Natural killer cell (primary cell): Measurements from ENCODE around the gene NIPSNAP3A. TPM values are rescaled to one million over a fixed set of nuclear protein-coding genes. Genes with fewer than 3 reads are reported as not detected.

ENCODE experiments used
- ATAC-seq, 3 donors: fragments of 150-1000 bp in 2 of 3; fragments of 200-7000 bp in 1 of 3; cut with Tn5 transposase; 1 replicate in 1 of 3; 2 replicates in 2 of 3; pipeline ENCODE4 v1.10.0; 2021; ENCODE audit warnings: mild to moderate bottlenecking in 2 of 3, moderate library complexity in 2 of 3
- DNase-seq, 2 donors: peaks; one replicate each; pipeline versions ENCODE4 v3.0.0 to v3.0.0-alpha.2; 2013 to 2021; ENCODE audit warnings: mixed read lengths in 1 of 2
- H3K27ac ChIP-seq: one replicate; pipeline ENCODE4 v1.5.1; 2013; ENCODE audit warnings: mild to moderate bottlenecking, low read length
- H3K27me3 ChIP-seq: one replicate; pipeline ENCODE4 v1.6.1; 2013; ENCODE audit warnings: low read length; ENCODE audit not compliant: control insufficient read depth, insufficient read depth
- H3K36me3 ChIP-seq: one replicate; pipeline ENCODE4 v1.6.1; 2013; ENCODE audit warnings: low read length; ENCODE audit not compliant: control insufficient read depth, insufficient read depth
- H3K4me1 ChIP-seq: one replicate; pipeline ENCODE4 v1.6.1; 2013; ENCODE audit warnings: low read length; ENCODE audit not compliant: control insufficient read depth, insufficient read depth
- H3K4me3 ChIP-seq: one replicate; pipeline ENCODE4 v1.5.1; 2013; ENCODE audit warnings: low read length
- H3K9me3 ChIP-seq: one replicate; pipeline ENCODE4 v1.6.1; 2013; ENCODE audit warnings: low read length; ENCODE audit not compliant: control insufficient read depth, insufficient read depth
- H3K27ac Mint-ChIP-seq, 2 donors: one replicate each; pipeline ENCODE4 v1.8.0; 2022; ENCODE audit warnings: mild to moderate bottlenecking in 2 of 2, mixed read lengths in 2 of 2, moderate library complexity in 1 of 2
- H3K27me3 Mint-ChIP-seq, 2 donors: one replicate each; pipeline ENCODE4 v1.8.0; 2022; ENCODE audit warnings: low read depth in 2 of 2, mixed read lengths in 2 of 2
- H3K36me3 Mint-ChIP-seq: one replicate; pipeline ENCODE4 v1.8.0; 2022; ENCODE audit warnings: mixed read lengths
- H3K4me1 Mint-ChIP-seq, 2 donors: one replicate each; pipeline ENCODE4 v1.8.0; 2022; ENCODE audit warnings: mixed read lengths in 2 of 2
- H3K4me3 Mint-ChIP-seq: one replicate; pipeline ENCODE4 v1.8.0; 2022; ENCODE audit warnings: mild to moderate bottlenecking, moderate library complexity, mixed read lengths
- H3K9me3 Mint-ChIP-seq, 2 donors: one replicate each; pipeline ENCODE4 v1.8.0; 2022; ENCODE audit warnings: mixed read lengths in 2 of 2
- WGBS: methylation state at CpG from one replicate; pipeline ENCODE4 v1.1.7; 2013; ENCODE audit warnings: missing lambda C conversion rate; ENCODE audit not compliant: insufficient coverage; 5-methylcytosine and 5-hydroxymethylcytosine counted together
- intact Hi-C: fragments of 100-400 bp; cut with micrococcal nuclease; formaldehyde crosslinking; loops from one replicate; pipeline ENCODE4 v1.14.2; 2022
- total RNA-seq, 4 donors: library from RNA; stranded (reverse); fragments of 120-200 nt in 1 of 4; gene quantifications; one replicate each; pipeline versions ENCODE4 v1.2.3 to v1.2.4, GENCODE V29; 2013 to 2022
- TF ChIP-seq, protein P1 (sequence below): fragments of 200-600 bp; IDR thresholded peaks from one replicate; pipeline ENCODE4 v1.8.0; 2022; ENCODE audit warnings: antibody characterized with exemption

Gene NIPSNAP3A
- total RNA-seq, 3 donors from 2014 or later (not counting 1 experiment from before 2014, with no cell fraction given): 9.0 to 11.2 (median 9.8) TPM

DNA sequence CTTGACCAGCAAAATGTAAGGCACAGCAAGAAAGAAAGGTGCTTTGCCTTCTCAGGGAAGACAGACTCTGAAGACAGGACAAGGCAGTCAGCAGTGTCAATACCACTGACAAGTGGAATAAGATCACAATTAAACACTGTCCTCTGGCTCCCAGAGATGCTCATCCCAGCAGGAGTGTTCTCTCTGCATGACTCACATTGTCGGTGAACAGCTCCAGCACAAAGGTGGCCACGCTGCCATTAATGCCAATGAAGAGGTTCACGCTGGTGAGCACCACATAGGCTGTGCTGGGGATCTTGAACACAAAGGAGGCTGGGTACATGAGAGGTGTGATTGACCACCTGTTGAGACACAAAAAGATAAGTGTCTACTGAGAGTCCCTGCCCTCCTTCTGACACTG lies 48.4 kb downstream of the NIPSNAP3A start:
- H3K36me3 Mint-ChIP-seq: no peaks in the 10 kb centered on the region
- intact Hi-C loops: no loop called here
- no peak overlapping the region for H3K4me3 Mint-ChIP-seq
- TF ChIP-seq, protein P1, sequence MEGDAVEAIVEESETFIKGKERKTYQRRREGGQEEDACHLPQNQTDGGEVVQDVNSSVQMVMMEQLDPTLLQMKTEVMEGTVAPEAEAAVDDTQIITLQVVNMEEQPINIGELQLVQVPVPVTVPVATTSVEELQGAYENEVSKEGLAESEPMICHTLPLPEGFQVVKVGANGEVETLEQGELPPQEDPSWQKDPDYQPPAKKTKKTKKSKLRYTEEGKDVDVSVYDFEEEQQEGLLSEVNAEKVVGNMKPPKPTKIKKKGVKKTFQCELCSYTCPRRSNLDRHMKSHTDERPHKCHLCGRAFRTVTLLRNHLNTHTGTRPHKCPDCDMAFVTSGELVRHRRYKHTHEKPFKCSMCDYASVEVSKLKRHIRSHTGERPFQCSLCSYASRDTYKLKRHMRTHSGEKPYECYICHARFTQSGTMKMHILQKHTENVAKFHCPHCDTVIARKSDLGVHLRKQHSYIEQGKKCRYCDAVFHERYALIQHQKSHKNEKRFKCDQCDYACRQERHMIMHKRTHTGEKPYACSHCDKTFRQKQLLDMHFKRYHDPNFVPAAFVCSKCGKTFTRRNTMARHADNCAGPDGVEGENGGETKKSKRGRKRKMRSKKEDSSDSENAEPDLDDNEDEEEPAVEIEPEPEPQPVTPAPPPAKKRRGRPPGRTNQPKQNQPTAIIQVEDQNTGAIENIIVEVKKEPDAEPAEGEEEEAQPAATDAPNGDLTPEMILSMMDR: no peak
- H3K4me3 ChIP-seq: no peak overlapping the region
- no peaks in the 10 kb centered on the region for H3K36me3 ChIP-seq
- WGBS: 88% methylated on average over 3 of the region's 3 CpGs
- DNase-seq (no peak), ATAC-seq (no peak)
- H3K27ac Mint-ChIP-seq: no peak overlapping the region
- no peaks in the 10 kb centered on the region for H3K9me3 ChIP-seq
- no peaks in the 10 kb centered on the region for H3K4me1 ChIP-seq
- no peaks in the 10 kb centered on the region for H3K4me1 Mint-ChIP-seq
- no peaks in the 10 kb centered on the region for H3K9me3 Mint-ChIP-seq
- no peaks in the 10 kb centered on the region for H3K27me3 Mint-ChIP-seq
- H3K27me3 ChIP-seq: no peaks in the 10 kb centered on the region
- no peak overlapping the region for H3K27ac ChIP-seq

DNA sequence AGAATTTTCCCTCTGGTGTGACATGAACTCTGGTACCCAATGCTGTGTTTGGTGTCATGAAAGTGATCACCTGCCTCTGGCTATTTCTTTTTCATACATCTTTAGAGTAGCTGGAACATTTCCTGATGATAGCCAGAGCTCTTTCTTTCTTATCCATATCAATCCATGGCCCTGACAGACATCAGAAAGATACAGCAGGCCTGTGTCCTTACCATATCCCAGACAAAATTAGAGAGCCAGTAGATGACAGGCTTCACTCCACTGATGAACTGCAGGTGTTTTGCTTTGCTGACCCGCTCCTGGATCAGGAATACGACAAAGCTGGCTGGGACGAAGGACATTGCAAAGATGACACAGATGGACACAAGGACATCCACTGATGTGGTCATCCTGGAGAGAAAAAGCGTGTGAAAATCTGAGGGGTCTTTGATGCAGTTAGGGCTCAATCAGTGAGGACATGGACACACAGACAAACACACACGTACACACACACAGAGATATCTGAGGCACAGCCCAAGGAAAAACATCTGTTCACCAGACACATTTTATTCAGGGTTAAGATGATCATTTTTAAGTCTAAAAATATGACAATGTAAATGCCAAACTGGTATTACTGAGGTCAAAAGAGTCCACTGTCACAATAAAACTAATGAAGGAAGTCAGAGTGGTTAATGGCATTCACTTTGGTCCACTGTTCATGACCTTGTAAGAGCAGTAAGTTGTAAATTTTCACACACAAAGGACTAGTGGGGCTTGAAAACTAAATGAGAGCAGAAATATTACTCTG lies 50.9 kb downstream of the NIPSNAP3A start:
- Histone ChIP-seq H3K9me3 (no peaks in the 10 kb centered on the region), H3K27ac (no peak overlapping the region), H3K27me3 (no peaks in the 10 kb centered on the region), H3K4me1 (no peaks in the 10 kb centered on the region), H3K36me3 (no peaks in the 10 kb centered on the region), H3K4me3 (no peak overlapping the region)
- no peaks in the 10 kb centered on the region for H3K36me3 Mint-ChIP-seq
- intact Hi-C loops: no loop called here
- H3K4me3 Mint-ChIP-seq: no peak overlapping the region
- H3K4me1 Mint-ChIP-seq: no peaks in the 10 kb centered on the region
- no peaks in the 10 kb centered on the region for H3K9me3 Mint-ChIP-seq
- ATAC-seq (no peak), DNase-seq (no peak)
- TF ChIP-seq, protein P1: no peak
- no peaks in the 10 kb centered on the region for H3K27me3 Mint-ChIP-seq
- 96% methylated on average over 4 of the region's 5 CpGs for WGBS
- H3K27ac Mint-ChIP-seq: no peak overlapping the region

DNA sequence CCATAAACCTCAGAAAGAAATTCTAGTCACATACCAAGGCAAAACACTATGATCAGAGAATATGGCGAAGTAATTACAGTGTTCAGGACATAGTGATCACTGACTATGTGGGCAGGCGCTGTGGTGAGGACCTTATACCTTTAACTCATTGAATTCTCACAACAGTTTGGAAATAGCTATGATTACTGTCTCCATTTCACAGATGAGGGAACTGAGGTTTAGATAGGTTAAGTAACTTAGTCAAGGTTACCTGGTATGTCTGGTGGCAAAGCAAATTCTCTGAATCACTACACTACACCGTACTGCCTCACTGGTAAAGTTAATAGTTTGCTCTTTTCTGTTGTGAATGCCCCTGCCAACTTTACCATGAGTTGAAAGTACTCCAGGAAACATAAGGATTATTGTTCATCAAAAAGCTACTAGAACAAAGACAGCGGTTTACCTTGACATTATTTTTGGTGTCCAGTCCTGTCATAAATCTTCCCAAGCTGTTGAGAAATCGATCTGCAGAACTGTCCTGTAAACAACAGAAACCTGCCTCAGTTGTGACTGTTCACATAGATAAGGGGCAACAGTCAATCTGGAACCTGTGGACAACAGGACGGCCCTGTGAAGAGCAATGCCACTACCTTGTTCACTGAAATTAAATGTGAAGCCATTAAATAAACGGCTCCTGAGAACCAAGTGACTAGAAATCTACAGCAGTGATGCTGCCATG lies 52.7 kb downstream of the NIPSNAP3A start:
- H3K4me1 ChIP-seq: no peaks in the 10 kb centered on the region
- H3K9me3 ChIP-seq: no peaks in the 10 kb centered on the region
- no peak for DNase-seq
- Mint-ChIP-seq H3K27ac (no peak overlapping the region), H3K9me3 (no peaks in the 10 kb centered on the region), H3K4me3 (no peak overlapping the region), H3K4me1 (no peaks in the 10 kb centered on the region), H3K27me3 (no peaks in the 10 kb centered on the region), H3K36me3 (no peaks in the 10 kb centered on the region)
- H3K27me3 ChIP-seq: no peaks in the 10 kb centered on the region
- 90% methylated on average over 6 of the region's 7 CpGs for WGBS
- no peak overlapping the region for H3K27ac ChIP-seq
- H3K4me3 ChIP-seq: no peak overlapping the region
- intact Hi-C loops: no loop called here
- TF ChIP-seq, protein P1: no peak
- no peak for ATAC-seq
- no peaks in the 10 kb centered on the region for H3K36me3 ChIP-seq
